Fibroblast of skin of abdomen (primary cell): ENCODE results near the gene LGALS4.
"Not testable (repeated sequence)": the region's sequence is repeated elsewhere in the genome, so short reads cannot be mapped to it uniquely, and the experiment has no call there.

Experiments
- DNase-seq: peaks from one replicate; pipeline ENCODE4 v3.0.0-alpha.2; 2013

LGALS4 gene

DNA sequence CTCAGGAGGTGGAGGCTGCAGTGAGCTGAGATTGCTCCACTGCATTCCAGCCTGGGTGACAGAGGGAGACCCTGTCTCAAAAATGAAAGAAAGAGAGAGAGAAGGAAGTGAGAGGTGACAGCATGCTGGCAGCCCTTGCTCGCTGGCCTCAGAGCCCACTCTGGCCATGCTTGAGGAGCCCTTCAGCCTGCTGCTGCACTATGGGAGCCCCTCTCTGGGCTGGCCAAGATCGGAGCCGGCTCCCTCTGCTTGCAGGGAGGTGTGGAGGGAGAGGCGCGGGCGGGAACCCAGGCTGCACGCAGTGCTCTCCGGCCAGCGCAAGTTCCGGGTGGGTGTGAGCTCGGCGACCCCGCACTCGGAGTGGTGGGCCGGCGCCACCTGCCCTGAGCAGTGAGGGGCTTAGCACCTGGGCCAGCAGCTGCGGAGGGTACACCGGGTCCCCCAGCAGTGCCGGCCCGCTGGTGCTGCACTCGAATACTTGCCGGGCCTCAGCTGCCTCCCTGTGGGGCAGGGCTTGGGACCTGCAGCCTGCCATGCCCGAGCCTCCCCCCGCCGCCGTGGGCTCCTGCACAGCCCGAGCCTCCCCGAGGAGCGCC, 8.6 kb upstream of the LGALS4 start:
- DNase-seq: not testable (repeated sequence)

DNA sequence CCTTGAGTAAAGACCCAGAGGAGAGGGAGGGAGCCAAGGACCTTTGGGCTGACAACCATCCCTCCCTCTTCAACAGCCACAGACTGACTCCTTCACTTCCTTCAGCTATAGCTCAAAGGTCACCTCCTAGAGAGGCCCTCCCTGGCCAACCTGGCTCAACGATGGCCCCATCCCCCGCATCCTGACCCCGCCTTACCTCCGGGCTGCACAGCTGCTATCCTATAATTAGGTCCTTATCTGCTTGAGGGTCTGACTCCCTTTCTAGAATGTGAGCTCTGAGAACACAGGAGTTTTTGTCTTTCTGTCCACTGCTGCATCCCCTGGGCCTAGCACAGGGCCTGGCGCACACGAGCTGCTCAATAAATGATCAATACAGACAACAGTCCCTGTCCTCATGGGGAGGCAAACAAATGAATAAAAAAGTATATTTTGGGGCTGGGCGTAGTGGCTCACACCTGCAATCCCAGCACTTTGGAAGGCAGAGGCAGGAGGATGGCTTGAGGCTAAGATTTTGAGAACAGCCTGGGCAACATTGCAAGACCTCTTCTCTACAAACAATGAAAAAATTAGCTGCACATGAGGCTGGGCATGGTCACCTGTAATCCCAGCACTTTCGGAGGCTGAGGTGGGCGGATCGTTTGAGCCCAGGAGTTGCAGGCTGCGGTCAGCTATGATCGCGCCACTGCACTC, 6.6 kb upstream of the LGALS4 start:
- no peak for DNase-seq

DNA sequence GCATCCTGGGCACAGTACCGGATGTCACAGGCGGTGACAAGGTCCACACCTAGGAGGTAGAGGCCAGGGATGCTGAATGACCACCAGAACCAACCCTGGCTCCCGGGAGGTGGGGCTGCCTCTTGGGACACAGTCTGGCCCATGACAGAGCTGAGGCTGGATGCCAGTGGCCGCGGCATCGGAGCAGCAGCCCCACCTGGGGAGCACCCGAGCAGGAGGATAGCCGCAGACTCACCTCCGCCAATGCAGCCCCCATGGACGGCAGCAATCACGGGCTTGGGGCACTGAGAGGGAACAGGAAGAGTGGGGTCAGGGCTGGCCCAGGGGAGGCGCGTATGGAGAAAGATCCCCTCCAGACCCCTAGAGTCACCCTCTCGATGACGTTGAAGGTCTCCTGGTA, 4.3 kb upstream of the LGALS4 start:
- no peak for DNase-seq

DNA sequence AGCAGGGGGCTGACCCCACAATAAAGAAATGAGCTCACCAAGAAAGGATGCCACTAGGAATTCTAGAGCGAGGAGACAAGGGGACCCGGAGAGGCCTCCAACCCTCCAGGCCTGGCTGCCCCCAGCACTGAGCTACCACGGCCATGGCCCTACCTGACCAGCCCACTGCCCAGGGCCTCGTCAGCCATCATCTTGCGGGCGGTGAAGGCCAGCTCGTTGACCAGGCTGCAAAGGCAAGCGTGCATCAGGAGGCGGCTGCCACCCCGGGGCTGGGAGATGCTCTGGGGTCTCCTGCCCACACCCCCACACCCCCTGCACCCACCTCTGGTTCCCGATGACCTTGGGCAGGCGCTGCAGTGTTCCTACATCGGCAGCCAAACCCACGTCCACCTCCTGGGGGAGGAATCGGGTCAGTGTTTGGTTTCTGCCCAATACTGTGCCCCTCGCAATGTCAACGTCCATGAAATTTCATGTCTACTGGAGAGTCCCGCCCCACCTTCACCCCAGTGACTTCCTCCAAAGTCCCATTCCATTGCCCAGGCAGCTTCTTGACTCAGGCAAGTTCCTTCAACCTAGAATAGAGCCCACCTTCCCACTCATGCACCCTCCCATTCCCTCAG, 3.5 kb upstream of the LGALS4 start:
- DNase-seq: no peak

DNA sequence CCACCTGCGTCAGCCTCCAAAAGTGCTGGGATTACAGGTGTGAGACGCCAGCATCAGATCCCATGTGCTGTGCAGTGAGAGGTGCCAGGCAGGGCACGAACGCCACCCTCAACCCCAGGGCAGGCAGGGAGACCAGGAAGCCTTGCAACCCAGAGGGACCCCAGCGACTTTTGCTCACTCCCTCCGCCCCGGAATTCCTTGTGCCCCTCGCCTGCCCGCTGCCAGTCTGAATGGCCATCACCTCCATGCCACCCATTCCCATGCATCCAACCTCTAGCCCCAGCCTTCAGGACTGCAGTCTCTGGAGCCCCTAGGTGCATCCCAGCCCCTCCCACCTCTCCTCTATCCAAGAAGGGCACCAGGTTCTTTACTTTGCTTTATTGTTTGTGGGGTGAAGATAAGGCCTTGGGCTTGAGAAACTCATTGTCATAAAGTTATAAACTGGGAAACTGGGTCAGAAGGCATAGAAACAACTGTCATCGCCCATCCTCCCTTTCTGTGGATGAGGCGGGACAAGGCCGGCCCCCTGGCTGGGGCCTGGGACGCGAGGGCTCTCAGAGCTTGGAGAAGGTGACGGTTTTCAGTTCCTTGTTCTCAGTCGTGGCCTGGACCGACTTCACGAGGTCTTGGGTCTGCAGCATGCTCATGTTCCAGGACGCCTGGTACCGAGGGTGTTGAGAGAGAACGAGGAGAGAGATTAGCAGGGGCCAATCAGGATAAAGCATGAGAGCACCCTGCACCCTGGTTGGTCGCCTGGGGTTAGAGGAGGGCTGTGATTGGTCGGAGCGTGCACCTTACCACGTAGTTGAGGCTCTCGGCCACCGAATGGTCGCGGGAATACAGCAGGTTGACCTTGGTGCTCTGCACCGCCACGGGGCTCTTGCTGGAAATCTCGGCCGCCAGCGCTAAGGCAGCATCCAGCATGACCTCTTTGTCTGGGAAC, 2.6 kb upstream of the LGALS4 start:
- no peak for DNase-seq

DNA sequence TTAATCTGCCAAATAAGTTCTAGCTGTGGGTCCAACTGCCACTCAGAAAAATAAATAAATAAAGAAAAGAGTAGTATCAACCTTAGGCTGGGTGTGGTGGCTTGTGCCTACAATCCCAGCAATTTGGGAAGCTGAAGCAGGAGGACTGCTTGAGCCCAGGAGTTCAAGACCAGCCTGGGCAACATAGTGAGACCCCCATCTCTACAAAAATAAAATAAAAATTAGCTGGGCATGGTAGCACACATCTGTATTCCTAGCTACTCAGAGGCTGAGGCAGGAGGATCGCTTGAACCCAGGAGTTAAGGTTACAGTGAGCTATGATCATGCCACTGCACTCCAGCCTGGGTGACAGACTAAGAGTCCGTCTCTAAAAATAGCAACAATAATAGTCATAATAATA, 1.2 kb upstream of the LGALS4 start:
- DNase-seq: not testable (repeated sequence)

DNA sequence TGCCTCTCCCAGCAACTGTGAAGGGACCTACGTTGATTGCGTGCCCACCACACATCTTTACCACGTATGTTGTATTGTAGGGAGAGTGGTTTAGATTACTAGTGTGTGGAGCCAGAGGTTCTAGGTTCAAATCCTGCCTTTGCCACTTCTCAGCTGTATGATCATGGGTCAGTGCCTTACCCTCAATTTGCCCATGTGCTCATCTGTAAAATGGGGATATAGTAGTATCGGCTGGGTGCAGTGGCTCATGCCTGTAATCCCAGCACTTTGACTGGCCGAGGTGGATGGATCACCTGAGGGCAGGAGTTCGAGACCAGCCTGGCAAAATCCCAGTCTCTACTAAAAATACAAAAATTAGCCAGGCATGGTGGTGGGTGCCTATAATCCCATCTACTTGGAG, 578 bp upstream of the LGALS4 start:
- DNase-seq: no peak

DNA sequence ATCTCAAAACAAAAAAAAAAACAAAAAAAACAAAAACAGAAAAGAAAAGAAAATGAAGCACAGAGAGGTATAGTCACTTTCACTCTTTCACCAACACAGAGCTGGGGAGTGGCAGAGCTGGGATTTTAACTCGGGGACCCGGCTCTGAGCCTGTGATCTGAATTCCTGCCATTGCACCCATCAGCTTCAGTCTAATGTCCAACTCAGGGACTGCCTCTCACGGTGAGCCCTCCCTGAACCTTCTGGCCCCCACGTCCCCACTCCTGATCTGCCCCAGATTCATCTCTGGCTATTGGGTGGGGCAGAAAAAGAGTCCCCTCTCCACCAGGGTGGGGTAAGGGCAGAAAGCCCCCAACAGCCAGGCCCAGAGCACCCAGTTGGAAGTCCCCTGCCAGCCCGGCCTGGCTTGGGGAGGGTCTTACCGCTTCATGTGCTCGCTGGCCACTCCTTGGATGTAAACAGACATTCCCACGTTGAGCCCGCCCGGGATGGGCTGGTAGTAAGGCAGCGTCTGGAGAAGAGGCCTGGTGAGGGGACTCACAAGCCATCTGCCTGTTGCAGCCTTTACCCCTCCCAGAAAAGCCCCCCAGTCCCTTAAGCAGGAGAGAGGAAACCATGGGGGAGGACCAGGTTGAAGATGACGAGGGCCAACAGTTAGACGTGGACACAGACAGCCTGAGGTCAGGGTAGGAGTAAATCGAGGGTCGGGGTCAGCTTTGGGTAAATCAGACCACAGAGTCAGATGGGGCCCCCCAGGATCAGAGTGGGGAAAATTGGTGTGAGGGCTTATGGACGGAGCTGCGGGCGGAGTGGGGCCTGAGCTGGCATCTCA, 520 bp downstream of the LGALS4 start:
- DNase-seq: no peak

DNA sequence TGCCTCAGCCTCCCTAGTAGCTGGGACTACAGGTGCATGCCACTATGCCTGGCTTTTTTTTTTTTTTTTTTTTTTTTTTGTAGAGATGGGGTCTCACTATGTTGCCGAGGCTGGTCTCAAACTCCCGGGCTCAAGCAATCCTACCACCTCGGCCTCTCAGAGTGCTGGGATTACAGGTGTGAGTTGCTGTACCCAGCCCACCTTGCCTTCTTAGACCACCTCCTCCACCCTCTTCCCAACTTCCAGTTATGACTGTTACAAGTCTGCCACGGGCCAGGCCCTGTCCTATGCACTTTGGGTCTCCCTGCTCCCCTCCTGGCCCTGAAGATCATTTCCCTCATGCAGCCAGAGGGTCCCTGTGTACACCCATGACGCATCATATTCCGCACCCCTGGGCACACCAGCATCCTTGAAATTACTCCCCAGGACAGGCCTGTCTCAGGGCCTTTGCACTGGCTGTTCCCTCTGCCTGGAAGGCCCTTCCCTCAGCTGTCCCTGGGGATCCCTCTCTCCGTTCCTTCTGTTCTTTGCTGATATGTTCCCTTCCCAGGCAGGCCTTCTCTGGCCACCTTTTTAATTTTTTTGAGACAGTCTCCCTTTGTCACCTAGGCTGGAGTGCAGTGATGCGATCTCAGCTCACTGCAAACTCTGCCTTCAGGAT, 3.0 kb downstream of the LGALS4 start:
- DNase-seq: no peak

DNA sequence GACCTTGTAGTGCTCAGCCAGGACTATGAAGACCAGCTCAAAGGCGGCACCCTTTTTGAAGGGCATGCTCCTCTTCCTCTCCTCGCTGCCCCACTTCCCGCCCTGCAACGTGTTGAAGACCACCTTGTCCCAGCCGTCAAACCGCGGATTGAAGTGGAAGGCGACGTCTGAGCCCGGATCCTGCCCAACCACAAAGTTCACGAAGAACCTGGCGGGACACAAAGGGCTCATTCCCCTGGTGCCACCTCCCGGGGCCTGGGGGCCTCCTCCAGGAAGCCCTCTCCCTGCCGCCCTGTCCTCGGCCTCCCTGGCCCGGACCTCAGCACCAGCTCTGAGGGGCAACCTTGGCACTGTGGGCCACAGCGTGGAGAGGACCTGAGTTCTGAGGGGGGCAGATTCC, 4.0 kb downstream of the LGALS4 start:
- DNase-seq: no peak

DNA sequence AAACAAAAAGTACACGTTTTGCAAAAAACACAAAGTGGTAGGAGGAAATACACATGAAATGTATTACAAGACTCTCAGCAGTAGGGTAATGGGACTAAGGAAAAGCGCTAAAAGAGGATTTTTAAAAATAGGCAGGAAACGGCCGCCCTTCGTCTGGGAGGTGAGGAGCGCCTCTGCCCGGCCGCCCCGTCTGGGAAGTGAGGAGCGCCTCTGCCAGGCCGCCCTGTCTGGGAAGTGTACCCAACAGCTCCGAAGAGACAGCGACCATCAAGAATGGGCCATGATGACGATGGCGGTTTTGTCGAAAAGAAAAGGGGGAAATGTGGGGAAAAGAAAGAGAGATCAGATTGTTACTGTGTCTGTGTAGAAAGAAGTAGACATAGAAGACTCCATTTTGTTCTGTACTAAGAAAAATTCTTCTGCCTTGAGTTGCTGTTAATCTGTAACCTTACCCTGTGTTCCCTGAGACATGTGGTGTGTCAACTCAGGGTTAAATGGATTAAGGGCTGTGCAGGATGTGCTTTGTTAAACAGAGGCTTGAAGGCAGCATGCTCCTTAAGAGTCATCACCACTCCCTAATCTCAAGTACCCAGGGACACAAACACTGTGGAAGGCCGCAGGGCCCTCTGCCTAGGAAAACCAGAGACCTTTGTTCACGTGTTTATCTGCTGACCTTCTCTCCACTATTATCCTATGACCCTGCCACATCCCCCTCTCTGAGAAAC, 5.2 kb downstream of the LGALS4 start:
- not testable (repeated sequence) for DNase-seq

DNA sequence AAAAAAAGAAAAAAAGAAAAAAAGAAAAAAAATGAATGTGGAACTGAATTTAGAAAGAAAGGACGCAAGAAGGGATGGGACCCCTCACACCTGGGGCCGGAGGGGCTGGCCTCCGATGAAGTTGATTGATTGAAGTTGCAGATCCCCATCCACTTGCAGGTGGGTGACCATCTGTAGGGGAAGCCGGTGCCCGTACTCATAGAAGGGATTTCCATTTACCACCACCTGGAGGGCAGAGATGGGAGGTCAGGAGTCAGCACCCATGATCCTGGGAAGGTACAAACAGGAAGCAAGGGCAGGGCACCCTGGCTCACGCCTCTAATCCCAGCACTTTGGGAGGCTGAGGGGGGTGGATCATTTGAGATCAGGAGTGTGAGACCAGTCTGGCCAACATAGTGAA, 6.4 kb downstream of the LGALS4 start:
- DNase-seq: no peak

DNA sequence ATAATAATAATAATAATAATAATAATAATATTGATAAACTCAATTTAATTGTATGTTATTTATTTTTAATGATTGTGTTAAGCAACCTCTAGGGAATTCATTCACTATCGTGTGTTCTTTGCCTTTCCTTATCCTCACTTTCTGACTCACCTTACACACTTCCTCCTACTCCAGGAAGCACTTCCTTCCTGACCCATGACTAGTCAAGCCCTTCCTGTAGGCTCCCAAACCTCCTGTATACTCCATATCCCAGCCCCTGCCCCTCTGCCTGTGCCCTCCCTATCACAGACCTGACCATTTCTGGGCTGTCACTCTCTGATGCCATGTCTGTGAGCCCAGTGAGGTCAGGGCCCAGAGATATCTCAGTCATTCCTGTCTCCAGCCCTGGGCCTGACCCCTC, 7.6 kb downstream of the LGALS4 start:
- DNase-seq: no peak

DNA sequence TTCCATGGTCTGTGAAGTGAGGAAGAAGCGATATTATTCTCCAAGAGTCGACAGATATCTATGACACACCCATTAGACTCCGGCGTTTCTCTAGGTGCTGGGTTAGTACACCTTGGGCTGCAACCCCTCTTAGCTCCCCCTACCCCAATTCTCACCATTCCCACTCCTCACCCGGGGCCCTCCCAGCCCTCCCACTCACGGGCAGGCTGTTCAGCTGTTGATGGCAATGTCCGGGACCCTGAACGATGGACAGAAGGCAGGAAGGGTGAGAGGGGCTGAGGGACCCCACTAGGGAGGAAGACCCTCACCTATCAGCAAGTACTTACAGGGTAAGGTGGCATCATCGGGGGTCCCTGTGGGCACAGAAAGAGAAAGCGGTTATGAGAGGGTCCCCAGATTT, 9.2 kb downstream of the LGALS4 start:
- no peak for DNase-seq

DNA sequence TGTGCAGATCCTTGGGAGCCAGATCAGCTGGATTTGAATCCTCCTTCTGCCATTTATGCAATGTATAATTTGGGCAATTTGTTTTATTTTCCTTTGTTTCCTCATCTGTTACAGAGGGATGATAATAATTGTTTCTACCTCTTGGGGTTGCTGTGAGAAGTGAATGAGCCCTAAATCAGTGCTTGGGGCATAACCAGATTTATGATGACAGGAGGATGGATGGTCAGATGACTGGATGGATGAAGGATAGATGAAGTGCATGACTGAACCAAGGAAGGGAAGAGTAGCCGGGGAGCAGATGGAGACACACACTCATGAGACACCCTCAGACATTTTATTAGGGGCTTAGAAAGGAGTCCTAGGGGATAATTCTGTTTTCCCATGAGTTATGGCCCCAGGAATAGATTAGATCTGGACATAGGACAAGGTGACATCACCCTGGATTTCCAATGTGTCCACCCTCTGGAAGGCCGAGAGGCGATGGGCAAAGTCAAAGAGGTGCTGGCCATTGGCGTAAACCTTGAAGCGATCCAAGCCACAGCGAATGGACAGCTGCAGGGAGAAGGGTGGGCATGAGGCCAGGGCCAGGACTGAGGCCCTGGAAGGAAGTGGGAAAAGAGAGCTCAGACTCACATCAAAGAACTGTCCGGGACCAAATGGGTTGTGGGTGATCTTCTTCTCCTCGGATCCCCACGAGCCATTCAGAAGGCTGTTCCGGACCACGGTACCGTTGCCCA, 11.2 kb downstream of the LGALS4 start:
- DNase-seq: no peak

DNA sequence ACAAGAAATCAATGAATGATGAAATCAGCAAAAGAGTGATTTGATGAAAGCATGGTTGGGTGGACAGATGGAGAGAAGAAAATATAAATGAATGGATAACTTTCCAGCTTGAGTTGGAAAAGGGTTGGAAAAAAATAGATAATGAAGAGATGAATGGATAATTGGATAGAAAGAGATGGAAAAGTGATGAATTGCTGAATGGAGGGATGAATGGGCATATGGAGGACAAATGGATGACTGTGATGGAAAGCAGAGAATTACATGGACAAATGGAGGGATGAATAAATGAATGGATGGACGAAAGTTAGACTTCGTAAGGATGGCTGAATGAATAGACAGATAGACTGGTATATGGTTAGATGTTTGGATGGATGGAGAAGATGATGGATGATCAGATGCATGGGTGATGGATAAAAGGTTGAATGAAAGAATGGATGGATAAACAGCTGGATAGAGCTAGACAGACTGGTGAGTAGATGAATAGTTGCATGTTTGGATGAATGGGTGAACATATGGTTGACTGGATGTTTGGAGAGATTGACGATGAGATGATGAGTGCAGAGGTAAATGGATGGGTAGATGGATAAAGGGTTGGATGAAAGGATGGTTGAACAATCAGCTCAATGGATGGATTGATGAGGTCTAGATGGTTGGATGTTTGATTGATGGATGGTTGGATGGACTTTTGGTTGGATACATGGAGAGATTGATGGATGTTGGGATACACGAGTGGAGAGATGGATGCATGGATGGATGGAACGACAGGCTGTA, 12.0 kb downstream of the LGALS4 start:
- no peak for DNase-seq

DNA sequence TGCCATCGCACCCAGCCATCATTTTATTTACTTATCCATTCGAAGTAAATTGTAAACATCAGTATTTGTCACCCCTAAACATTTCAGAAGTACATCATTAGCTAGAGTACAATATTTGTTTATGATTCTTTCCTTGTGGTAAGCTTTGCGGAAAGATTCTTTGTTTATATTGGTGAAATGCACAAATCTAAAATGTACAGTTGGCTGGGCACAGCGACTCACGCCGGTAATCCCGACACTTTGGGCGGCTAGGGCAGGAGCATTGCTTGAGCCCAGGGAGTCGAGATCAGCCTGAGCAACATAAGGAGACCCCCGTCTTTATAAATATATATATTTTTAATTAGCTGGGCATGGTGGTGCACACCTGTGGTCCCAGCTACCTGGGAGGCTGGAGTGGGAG, 13.6 kb downstream of the LGALS4 start:
- no peak for DNase-seq

DNA sequence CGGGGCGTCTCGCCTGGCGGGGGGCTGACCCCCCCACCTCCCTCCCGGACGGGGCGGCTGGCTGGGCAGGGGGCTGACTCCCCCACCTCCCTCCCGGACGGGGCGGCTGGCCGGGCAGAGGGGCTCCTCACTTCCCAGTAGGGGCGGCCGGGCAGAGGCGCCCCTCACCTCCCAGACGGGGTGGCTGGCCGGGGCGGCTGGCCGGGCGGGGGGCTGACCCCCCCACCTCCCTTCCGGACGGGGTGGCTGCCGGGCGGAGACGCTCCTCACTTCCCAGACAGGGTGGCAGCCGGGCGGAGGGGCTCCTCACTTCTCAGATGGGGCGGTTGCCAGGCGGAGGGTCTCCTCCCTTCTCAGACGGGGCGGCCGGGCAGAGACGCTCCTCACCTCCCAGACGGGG, 15.0 kb downstream of the LGALS4 start:
- not testable (repeated sequence) for DNase-seq

DNA sequence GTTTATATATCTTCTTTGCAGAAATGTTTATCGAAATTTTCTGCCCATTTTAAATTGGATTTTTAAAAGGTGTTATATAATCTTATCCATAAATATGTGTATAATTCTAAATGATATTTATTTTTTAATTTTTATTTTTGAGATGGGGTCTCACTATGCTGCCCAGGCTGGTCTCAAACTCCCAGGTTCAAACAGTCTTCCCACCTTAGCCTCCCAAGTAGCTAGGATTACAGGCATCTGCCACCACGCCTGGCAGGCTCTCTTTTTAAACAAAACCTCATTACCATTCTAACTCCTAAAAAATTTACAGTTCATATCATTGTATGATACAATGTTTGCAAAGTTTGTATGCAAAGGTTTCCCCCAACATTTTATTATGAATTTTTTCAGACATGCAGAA, 16.6 kb downstream of the LGALS4 start:
- no peak for DNase-seq
